GM19099 (cell line): ENCODE data around the gene IL36RN.

Experiments used
- POLR2A ChIP-seq: IDR thresholded peaks from 3 replicates; pipeline ENCODE4 v1.6.1; 2011; ENCODE audit warnings: low read depth; ENCODE audit not compliant: insufficient read length; ENCODE audit errors: extremely low read depth

IL36RN gene

DNA sequence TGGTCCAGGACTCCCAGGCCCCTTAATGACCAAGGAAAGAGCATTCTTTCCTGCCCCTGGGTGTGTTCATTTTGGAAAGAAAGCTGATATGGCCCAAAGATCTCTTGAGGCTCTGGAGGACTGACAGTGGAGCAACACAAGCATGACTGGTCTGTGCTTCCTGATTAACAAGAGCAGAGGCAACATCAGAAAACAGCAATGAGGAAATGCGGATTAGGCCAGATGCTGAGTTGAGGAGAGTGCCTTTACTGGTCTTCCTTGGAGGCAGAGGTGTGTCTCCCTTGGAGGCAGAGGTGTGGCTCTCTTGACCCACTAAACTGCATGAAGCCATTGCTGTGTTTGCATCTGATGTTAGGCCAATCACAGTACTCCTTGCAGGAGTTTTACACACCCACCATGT lies 26.3 kb upstream of the IL36RN start:
- TF ChIP-seq POLR2A, result no peak

DNA sequence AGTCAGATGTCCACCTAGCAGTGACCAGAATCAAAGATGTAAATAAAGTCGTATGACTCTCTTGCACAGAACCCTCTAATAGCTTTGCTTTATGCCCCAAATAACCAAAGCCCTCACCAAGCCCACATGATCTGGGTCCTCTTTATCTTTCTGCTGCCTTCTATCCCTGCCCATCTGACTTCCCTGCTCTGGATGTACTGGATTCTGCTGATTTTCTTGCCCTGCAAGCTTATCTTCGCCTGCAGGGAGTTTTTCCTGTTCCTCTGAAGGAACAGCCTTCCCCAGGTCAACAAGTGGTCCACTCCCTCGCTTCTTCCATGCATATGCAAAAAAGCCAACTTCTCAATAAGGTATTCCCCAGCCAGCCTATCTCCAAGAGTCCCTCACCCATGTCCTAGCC lies 25.0 kb upstream of the IL36RN start:
- no peak for TF ChIP-seq POLR2A

DNA sequence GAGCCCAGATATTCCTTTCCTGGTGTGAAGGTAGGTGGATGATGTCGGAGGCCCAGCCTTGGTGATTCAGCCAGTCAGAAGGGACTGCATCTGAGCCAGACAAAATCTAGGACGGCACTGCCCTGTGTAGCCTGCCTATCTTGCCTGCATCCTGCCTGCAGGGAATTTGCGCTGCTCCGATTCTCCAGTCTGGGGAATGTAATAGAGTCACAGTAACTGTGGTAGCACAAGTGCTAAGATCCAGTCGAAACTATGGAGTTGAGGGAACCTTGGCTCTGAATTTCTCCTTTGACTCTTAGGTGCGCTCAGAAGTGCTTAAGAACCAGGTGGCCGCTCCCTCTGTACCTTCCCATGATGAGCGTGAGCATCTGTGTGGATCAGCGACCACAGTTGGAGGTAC lies 22.2 kb upstream of the IL36RN start:
- TF ChIP-seq POLR2A, result no peak

DNA sequence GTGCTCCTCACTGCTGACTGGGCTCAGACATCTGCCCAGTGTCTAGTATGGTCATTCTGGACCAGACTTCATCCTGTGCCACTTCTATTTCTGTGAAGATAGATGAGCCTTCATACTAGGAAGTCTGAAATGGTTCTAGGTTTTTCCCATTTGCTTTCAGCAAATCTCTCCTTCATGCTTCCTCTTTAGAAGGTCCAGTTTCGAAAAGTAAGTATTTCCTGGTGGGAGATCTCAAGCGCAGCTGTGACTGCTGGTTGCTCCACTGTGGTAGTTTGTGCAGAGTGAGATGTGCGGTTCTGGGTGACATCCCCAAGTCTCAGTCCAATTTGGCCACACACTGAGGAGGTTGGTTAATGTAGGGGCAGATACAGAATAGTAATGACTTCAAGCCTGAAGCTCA lies 20.7 kb upstream of the IL36RN start:
- TF ChIP-seq POLR2A, result no peak

DNA sequence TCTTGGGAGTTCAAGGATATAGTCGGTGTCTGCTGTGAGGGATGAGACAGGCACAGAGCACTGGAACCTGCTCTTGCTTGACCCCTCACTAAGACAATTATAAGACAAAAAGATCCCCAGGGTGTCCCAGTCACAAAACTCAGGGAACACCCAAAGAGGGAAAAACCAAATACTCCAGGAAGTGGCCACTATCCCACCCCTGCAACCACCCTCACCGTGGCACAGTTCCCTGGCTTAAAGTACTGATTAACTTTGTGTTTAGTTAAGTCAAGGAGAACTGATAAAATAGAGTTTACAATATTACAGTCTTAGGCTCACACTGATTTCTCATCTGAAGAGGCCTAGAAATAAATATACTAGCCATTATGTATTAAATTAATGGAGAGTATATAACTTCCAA lies 19.8 kb upstream of the IL36RN start:
- TF ChIP-seq POLR2A, result no peak

DNA sequence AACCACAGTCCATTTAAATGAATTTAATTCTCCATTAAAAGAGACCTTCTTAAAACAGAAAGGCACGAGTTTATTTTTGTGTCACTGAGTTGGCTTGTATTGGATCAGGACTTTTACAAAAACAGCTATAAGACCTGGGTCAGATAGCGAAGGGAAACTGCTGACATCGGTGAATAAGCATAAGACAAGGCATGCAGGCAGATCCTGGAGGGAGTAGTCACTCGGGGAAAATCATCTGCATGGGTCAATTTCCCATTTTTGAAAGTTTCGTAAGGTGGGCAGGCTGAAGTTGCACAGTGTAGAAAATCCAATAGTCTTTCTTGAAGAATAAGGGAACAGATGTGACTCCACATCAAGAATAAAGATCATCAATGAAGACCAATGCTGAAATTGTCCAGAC lies 19.3 kb upstream of the IL36RN start:
- TF ChIP-seq POLR2A, result no peak

DNA sequence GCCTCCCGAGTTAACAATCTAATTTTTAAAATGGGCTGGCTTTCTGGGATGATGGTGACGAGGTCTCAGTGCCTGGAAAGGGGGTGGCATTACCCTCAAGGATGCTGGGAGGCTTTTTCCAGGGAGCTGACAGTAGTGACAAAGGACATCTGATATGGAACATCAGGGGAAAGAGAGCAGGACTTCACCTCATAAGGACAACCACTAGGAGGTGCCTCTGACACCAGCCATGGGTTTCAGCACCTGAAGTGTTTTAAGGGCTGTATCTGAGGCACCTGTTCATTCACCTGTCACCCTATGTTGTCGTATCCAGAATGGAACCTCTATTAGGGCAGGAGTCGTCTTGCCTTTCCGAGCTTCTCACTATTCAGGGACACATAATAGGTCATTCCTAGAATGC lies 17.1 kb upstream of the IL36RN start:
- TF ChIP-seq POLR2A, result no peak

DNA sequence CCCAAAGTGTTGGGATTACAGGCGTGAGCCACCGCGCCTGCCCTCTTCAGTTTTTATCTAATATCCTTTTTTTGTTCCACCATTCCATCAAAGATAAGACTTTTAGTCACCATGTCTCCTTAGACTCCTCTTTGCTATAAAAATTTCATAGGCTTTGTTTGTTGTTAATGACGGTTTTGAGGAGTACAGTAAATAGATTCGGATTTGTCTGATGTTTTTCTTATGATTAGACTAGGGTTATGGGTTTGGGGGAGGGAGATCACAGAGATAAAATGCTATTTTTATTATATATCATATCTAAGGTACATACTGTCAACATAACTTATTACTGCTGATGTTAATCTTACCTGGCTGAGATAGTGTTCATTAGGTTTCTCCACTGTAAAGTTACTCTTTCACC lies 12.5 kb upstream of the IL36RN start:
- TF ChIP-seq POLR2A, result no peak

DNA sequence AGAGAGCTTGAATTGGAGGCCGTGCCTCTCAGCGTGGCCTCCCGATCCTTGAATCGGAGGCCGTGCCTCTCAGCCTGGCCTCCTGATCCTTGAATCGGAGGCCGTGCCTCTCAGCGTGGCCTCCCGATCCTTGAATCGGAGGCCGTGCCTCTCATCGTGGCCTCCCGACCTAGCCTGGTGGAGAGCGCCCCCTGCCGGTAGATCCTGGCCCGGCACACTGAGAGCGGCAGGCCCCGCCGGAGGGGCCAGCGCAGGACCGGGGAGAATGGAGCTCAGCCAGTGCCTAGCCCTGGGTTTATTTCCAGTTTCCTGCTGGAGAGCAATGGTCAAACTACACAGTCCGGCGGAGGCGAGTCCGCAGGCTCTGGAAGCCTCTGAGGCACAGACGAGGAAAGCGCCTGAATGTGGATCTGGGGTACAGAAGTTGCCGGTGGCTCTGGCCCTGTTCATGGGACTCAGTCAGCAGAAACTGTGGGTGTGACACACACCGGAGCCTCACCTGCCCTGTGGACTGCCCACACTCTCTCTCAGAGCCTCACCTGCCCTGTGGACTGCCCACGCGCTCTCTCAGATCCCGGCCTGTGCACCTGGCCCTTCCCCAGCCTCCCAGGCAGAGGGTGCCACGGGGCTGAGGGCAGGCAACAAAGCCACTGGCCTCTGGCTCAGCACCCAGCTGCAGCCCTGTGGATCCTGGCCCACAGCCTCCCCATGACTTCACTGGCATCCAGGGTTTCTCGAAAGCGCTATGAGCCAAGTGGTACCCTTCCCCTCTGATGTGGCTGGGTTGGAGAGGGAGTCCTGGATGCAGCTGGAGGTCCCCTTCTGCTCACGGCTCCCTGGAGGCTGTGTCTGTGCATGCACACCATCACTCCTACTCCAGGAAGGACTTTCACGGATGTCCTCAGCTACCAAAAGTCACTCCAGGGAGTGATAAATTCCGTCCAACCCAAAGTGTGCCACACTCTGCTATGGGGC lies 7.8 kb upstream of the IL36RN start:
- no peak for TF ChIP-seq POLR2A

DNA sequence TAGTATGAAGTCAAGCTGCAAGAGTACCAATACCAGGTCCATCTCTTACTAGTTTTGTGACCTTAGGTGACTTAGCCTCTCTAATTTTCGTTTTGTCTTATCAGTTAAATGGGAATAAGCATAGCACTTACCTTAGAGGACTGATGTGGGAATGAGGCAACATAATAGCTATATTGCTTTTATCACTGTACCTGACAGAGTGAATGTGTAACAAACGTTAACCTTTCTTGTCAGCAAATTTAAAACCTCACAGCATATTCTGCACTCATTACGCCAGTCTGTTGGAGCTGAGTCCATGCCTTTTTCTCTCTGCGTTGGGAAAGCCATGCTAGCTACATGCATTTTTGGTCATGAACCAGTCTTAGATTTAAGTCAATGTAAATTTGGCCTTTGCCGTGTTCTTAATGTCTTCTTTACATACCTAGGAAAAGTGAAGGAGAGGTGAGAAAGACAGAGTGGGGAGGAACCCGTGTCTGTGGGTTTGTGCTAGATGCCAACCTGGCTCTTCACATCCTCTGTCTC lies 6.5 kb upstream of the IL36RN start, which contains the start of gene IL36B:
TSS of gene IL36B (minus strand) at position 472 of the 522 bp plus-strand sequence.
- TF ChIP-seq POLR2A, result no peak

DNA sequence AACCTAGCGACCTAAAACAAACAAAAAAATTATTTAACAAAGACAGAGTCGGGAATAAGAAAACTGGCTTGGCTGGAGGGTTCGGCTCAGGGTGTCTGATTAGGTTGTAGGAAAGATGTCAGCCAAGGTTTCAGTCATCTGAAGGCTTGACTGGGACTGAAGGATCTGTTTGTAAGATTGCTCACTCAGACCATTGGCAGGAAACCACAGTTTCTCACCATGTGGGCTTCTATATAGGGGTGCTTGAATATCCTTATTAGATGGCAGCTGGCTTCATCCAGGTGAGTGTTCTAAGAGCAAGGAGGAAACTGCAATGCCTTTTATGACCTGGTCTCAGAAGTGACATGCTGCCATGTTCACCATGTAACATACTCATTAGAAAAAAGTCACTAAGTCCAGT lies 5.3 kb upstream of the IL36RN start:
- TF ChIP-seq POLR2A, result no peak

DNA sequence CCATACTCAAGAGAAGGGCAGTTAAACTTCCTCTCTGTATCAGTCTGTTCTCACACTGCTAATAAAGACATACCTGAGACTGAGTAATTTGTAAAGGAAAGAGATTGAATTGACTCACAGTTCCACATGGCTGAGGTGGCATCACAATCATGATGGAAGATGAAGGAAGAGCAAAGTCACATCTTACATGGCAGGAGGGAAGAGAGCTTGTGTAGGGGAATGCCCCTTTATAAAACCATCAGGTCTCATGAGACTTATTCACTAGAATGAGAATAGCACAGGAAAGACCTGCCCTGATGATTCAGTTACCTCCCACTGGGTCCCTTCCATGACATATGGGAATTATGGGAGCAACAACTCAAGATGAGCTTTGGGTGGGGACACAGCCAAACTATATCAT lies 4.9 kb upstream of the IL36RN start:
- TF ChIP-seq POLR2A, result no peak

DNA sequence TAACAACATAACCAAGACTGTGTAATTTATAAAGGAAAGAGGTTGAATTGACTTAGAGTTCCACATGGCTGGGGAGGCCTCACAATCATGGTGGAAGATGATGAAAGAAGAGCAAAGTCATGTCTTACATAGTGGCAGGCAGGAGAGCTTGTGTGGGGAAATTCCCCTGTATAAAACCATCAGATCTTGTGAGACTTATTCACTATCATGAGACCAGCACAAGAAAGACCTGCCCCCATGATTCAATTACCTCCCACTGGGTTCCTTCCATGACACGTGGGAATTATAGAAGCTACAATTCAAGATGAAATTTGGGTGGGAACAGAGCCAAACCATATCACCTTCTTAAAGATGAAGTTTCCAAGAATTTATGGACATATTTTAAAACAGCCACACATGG lies 2.5 kb upstream of the IL36RN start:
- no peak for TF ChIP-seq POLR2A

DNA sequence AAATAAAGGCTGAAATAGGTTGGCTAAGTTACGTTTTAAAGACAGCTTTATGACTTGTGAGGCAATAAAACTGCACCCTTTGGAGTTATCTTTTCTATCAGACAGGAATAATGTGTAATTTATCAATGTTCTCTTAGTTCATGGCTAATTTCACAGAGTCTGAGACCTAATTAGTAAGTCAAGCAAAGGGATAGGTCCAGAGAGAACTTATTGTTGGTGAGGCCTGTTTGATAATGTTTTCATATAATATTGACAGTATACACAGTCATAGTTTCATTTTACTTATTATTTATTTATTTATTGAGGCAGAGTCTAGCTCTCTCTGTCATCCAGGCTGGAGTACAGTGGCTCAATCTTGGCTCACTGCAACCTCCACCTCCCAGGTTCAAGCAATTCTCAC lies 1.9 kb upstream of the IL36RN start:
- TF ChIP-seq POLR2A, result no peak

DNA sequence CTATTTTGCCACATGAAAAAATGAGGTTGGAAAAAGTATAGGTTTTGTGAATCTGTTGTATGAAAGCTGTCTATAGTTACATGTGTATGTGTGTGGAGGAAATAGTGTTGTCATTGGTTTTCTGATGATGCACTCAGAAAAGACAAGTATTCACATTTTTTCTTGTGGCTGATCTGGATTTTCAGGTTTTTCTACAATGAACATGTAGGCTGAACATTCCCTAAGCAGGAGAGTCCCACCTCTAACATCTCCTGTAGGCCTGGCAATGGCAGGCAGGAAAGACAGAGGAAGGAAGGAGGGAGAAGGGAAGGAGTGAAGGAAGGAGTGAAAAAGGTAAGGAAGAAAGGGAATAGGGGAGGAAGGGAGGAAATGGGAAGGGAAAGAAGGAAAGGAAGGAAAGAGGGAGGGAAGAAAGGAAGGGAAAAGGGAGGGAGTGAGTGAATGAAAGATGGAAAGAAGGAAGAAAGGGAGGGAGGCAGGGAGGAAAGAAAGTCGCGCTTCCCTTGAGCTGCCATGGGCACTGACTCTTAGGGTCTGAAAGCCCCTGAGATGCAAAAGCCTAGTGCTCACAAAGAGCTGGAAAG lies 495 bp upstream of the IL36RN start:
- TF ChIP-seq POLR2A, result no peak

DNA sequence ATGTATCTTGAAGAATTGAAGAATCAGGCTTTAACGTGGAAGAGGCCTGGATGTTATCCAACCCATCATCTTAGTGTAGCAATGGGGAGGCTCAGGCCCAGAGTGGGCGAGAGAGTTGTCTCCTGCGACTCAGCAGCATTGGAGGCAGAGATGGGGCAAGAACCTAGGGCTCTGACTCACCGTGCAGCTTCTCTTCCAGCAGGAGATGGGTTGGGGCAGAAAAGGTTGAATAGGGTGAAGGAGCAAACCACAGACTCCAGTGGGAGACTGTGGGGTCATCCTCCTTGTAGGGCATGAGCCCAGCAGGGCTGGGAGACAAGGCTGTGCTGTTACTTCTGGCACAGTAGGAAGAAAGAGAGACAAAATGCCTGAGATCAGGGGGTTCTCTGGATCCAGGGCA lies 1.4 kb downstream of the IL36RN start:
- no peak for TF ChIP-seq POLR2A

DNA sequence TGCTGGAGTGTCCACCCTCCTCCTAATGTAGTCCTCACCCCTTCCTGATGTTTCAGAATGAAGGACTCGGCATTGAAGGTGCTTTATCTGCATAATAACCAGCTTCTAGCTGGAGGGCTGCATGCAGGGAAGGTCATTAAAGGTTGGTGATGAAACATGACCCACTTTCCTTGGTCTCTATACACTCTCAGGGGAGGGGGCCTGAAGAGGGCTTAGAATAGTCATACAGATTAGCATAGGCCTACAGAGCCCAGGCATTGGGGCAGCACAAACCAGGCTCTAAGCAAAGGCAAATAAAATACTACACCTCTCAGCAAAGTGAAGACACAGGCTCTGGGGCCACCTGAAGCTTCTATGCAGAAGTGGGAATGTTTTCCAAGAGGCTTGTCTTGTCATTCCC lies 1.8 kb downstream of the IL36RN start:
- no peak for TF ChIP-seq POLR2A

DNA sequence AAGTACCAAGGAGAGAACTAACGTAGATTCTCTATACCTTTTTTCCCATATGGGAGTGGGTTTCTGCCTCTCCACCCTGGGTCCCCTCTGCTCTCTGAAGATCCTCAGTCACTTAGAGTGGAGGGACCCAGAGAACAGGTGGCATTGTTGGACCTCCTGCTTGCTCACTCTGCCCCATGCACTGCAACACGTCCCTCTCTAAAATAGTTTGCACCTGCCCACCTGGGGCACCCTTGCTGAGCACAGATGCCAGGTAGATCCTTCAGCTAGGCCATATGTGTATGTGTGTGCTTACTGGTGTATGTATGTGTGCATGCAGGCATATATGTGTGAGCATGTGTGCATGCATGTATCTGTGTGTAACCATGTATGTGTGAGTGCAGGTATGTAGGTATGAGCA lies 2.2 kb downstream of the IL36RN start:
- no peak for TF ChIP-seq POLR2A
